IMR-90 (cell line): ENCODE results near the gene SERPINA9. TPM values are rescaled to one million over a fixed set of nuclear protein-coding genes. Genes with fewer than 3 reads are reported as not detected.

ENCODE experiments used
- ATAC-seq: fragments of 200-7000 bp; cut with Tn5 transposase; 2 replicates; pipeline ENCODE4 v1.9.1; 2020; ENCODE audit warnings: low read depth, mild to moderate bottlenecking, moderate library complexity
- BruUV-seq: library from RNA; stranded (reverse); fragments of 400-500 nt; replicated peaks from 2 replicates; lab custom pipeline; 2021; lab: Mats Ljungman, UMichigan
- CTCF ChIA-PET: fragments of 300-600 bp; formaldehyde crosslinking; extraction: SDS; loops from one replicate; lab custom pipeline; 2021; ENCODE audit warnings: antibody characterized with exemption; lab: Yijun Ruan, JAX
- POLR2A ChIA-PET: fragments of 300-600 bp; sonication (Branson Sonifier 250); formaldehyde crosslinking; loops from one replicate; lab custom pipeline; 2022; ENCODE audit warnings: antibody characterized with exemption; ENCODE audit not compliant: unreplicated experiment; lab: Charles Lee
- DNase-seq: peaks from one replicate; pipeline ENCODE4 v3.0.0; 2013
- H2AFZ ChIP-seq: replicated peaks from 2 replicates; pipeline ENCODE3; 2013; ENCODE audit warnings: low read length, mild to moderate bottlenecking; ENCODE audit not compliant: poor library complexity
- H2AK5ac ChIP-seq: 2 replicates; pipeline ENCODE4 v1.6.1; 2013; ENCODE audit warnings: low read depth, low read length, inconsistent platforms
- H2AK9ac ChIP-seq: replicated peaks from 2 replicates; pipeline ENCODE3; 2013; ENCODE audit warnings: mild to moderate bottlenecking, low read depth, low read length, moderate library complexity; ENCODE audit not compliant: poor library complexity
- H2BK120ac ChIP-seq: 2 replicates; pipeline ENCODE4 v1.6.1; 2013; ENCODE audit warnings: low read depth, low read length, inconsistent platforms
- H2BK15ac ChIP-seq: 3 replicates; pipeline ENCODE4 v1.6.1; 2013; ENCODE audit warnings: low read depth, low read length, inconsistent platforms
- H2BK20ac ChIP-seq: 2 replicates; pipeline ENCODE4 v1.6.1; 2013; ENCODE audit warnings: low read depth, mild to moderate bottlenecking, inconsistent platforms, low read length, moderate library complexity
- H2BK5ac ChIP-seq: 2 replicates; pipeline ENCODE4 v1.6.1; 2013; ENCODE audit warnings: mild to moderate bottlenecking, low read depth, low read length, inconsistent platforms; ENCODE audit not compliant: poor library complexity, severe bottlenecking
- H3K14ac ChIP-seq: replicated peaks from 2 replicates; pipeline ENCODE4 v1.6.1; 2013; ENCODE audit warnings: low read depth, low read length, inconsistent platforms
- H3K18ac ChIP-seq: 2 replicates; pipeline ENCODE4 v1.6.1; 2013; ENCODE audit warnings: low read depth, low read length, control low read depth
- H3K23ac ChIP-seq: 2 replicates; pipeline ENCODE4 v1.6.1; 2013; ENCODE audit warnings: low read depth, low read length, inconsistent platforms
- H3K27ac ChIP-seq: 2 replicates; pipeline ENCODE4 v1.5.1; 2013; ENCODE audit warnings: mild to moderate bottlenecking, control low read depth, low read length; ENCODE audit not compliant: insufficient read depth
- H3K27me3 ChIP-seq: 2 replicates; pipeline ENCODE4 v1.6.1; 2013; ENCODE audit warnings: low read length; ENCODE audit not compliant: control insufficient read depth, insufficient read depth
- H3K36me3 ChIP-seq: 2 replicates; pipeline ENCODE4 v1.6.1; 2013; ENCODE audit warnings: low read length, mixed read lengths; ENCODE audit not compliant: control insufficient read depth, insufficient read depth
- H3K4ac ChIP-seq: 2 replicates; pipeline ENCODE4 v1.6.1; 2013; ENCODE audit warnings: low read depth, low read length, inconsistent platforms
- H3K4me1 ChIP-seq: 2 replicates; pipeline ENCODE4 v1.6.1; 2013; ENCODE audit warnings: low read length, mixed read lengths; ENCODE audit not compliant: control insufficient read depth, insufficient read depth
- H3K4me2 ChIP-seq: 2 replicates; pipeline ENCODE4 v1.6.1; 2013; ENCODE audit warnings: low read depth, mild to moderate bottlenecking, control low read depth, low read length, moderate library complexity
- H3K4me3 ChIP-seq: 2 replicates; pipeline ENCODE4 v1.5.1; 2013; ENCODE audit warnings: low read depth, mild to moderate bottlenecking, control low read depth, low read length, moderate library complexity; ENCODE audit not compliant: insufficient read depth
- H3K56ac ChIP-seq: 2 replicates; pipeline ENCODE4 v1.6.1; 2013; ENCODE audit warnings: low read length, inconsistent platforms; ENCODE audit not compliant: insufficient read depth; ENCODE audit errors: extremely low read depth
- H3K79me1 ChIP-seq, 2 experiments: 2 replicates each; pipeline ENCODE4 v1.6.1; 2013; ENCODE audit warnings: low read length in 2 of 2, inconsistent platforms in 1 of 2, low read depth in 1 of 2
- H3K9ac ChIP-seq: 2 replicates; pipeline ENCODE4 v1.6.1; 2013; ENCODE audit warnings: low read depth, low read length, control low read depth
- H3K9me1 ChIP-seq: 2 replicates; pipeline ENCODE4 v1.6.1; 2013; ENCODE audit warnings: low read length, inconsistent platforms; ENCODE audit not compliant: insufficient read depth
- H3K9me3 ChIP-seq: 2 replicates; pipeline ENCODE4 v1.6.1; 2013; ENCODE audit warnings: low read length; ENCODE audit not compliant: control insufficient read depth, insufficient read depth
- H4K20me1 ChIP-seq: 2 replicates; pipeline ENCODE4 v1.6.1; 2013; ENCODE audit warnings: low read length, inconsistent platforms; ENCODE audit not compliant: insufficient read depth
- H4K5ac ChIP-seq: 2 replicates; pipeline ENCODE4 v1.6.1; 2013; ENCODE audit warnings: mild to moderate bottlenecking, low read depth, low read length, control low read depth
- H4K8ac ChIP-seq, 2 experiments: 2 replicates each; pipeline ENCODE4 v1.6.1; 2013; ENCODE audit warnings: low read depth in 2 of 2, low read length in 2 of 2, control low read depth in 1 of 2, inconsistent platforms in 1 of 2
- H4K91ac ChIP-seq: 2 replicates; pipeline ENCODE4 v1.6.1; 2013; ENCODE audit warnings: low read depth, low read length, inconsistent platforms; ENCODE audit not compliant: insufficient read depth
- BHLHE40 ChIP-seq: fragments of 150-350 bp; IDR thresholded peaks from 2 replicates; pipeline ENCODE4 v1.6.1; 2016; ENCODE audit warnings: mild to moderate bottlenecking, low read depth, low read length
- CEBPB ChIP-seq: IDR thresholded peaks from 2 replicates; pipeline ENCODE4 v1.6.1; 2012; ENCODE audit warnings: low read depth, low read length, improper control_type of control experiment
- CHD1 ChIP-seq: IDR thresholded peaks from 2 replicates; pipeline ENCODE4 v1.6.1; 2012; ENCODE audit warnings: low read depth, low read length, improper control_type of control experiment
- CTCF ChIP-seq: conservative IDR thresholded peaks from 2 replicates; pipeline ENCODE4 v1.5.1; 2012; ENCODE audit warnings: mild to moderate bottlenecking, low read depth, low read length, improper control_type of control experiment
- MXI1 ChIP-seq: IDR thresholded peaks from 2 replicates; pipeline ENCODE4 v1.6.1; 2012; ENCODE audit warnings: low read depth, mild to moderate bottlenecking, low read length, moderate library complexity, borderline replicate concordance
- POLR2A ChIP-seq: IDR thresholded peaks from 2 replicates; pipeline ENCODE4 v1.6.1; 2012; ENCODE audit warnings: mild to moderate bottlenecking, low read depth, low read length
- RAD21 ChIP-seq: IDR thresholded peaks from 2 replicates; pipeline ENCODE4 v1.6.1; 2012; ENCODE audit warnings: low read length, improper control_type of control experiment
- RFX5 ChIP-seq: IDR thresholded peaks from 2 replicates; pipeline ENCODE4 v1.8.0; 2012; ENCODE audit warnings: low read depth, mild to moderate bottlenecking, low read length, moderate library complexity
- SMC3 ChIP-seq: fragments of 150-350 bp; IDR thresholded peaks from 2 replicates; pipeline ENCODE4 v1.6.1; 2016; ENCODE audit warnings: low read depth, mild to moderate bottlenecking, antibody characterized with exemption, low read length, moderate library complexity
- USF2 ChIP-seq: fragments of 150-350 bp; IDR thresholded peaks from 2 replicates; pipeline ENCODE4 v1.6.1; 2017; ENCODE audit warnings: mild to moderate bottlenecking, antibody characterized with exemption, low read length, low read depth
- WGBS, 2 experiments: methylation state at CpG; one replicate each; pipeline versions ENCODE4 v1.1.5 to v1.1.7; 2013; ENCODE audit warnings: missing lambda C conversion rate in 2 of 2; ENCODE audit not compliant: insufficient read length in 1 of 2; ENCODE audit errors: extremely low coverage in 2 of 2; 5-methylcytosine and 5-hydroxymethylcytosine counted together
- dilution Hi-C: fragments of 300-500 bp; cut with HindIII; formaldehyde crosslinking; loops from one replicate; pipeline ENCODE4 v1.14.3; 2018; ENCODE audit warnings: low sequenced_read_pairs; ENCODE audit not compliant: unreplicated experiment
- in situ Hi-C: fragments of 300-500 bp; cut with MboI; formaldehyde crosslinking; loops from 3 replicates; pipeline ENCODE4 v1.14.3; 2019; ENCODE audit warnings: low sequenced_read_pairs, inconsistent platforms, mixed read lengths
- intact Hi-C: fragments of 100-400 bp; cut with micrococcal nuclease; formaldehyde crosslinking; loops from 2 replicates; pipeline ENCODE4 v1.10.0; 2022
- polyA plus RNA-seq, 3 experiments: library from polyadenylated mRNA; depleted of rRNA; stranded (reverse); fragments of >200 nt; gene quantifications; 2 replicates each; pipeline ENCODE4 v1.2.3, GENCODE V29; 2012; ENCODE audit warnings: low replicate concordance in 1 of 3
- total RNA-seq: library from RNA; depleted of rRNA; stranded (reverse); fragments of >200 nt; gene quantifications from 2 replicates; pipeline ENCODE4 v1.2.3, GENCODE V29; 2012
- TF ChIP-seq, protein P1 (sequence below): fragments of 150-350 bp; IDR thresholded peaks from 2 replicates; pipeline ENCODE4 v1.6.1; 2016; ENCODE audit warnings: low read depth, mild to moderate bottlenecking, low read length, moderate library complexity, borderline replicate concordance

The SERPINA9 gene
- total and polyA plus RNA-seq, 2 of the 4 experiments (the other 2 are of a cell fraction) = 0.09 to 0.18 TPM

- no peaks in the 10 kb centered on the region for H4K20me1 ChIP-seq
- H3K9me3 ChIP-seq = no peaks in the 10 kb centered on the region
- H3K18ac ChIP-seq = no peak overlapping the region
- no peak for DNase-seq
- H3K56ac ChIP-seq = no peak overlapping the region
- no TSS peak for BruUV-seq
- ChIA-PET CTCF (no interaction called here), POLR2A (no interaction called here)
- H3K23ac ChIP-seq = no peak overlapping the region
- no peak overlapping the region for H2BK120ac ChIP-seq
- H3K9ac ChIP-seq = no peak overlapping the region
- no peak overlapping the region for H2BK15ac ChIP-seq
- intact Hi-C loops = no loop called here
- no peaks in the 10 kb centered on the region for H3K9me1 ChIP-seq
- H3K4ac ChIP-seq = no peak overlapping the region
- H2BK20ac ChIP-seq = no peak overlapping the region
- H3K79me1 ChIP-seq = no peaks in the 10 kb centered on the region
- H2BK5ac ChIP-seq = no peak overlapping the region
- no peaks in the 10 kb centered on the region for H3K36me3 ChIP-seq
- no peak overlapping the region for H4K5ac ChIP-seq
- H2AFZ ChIP-seq = no peak overlapping the region
- no peak overlapping the region for H4K91ac ChIP-seq
- no peak for TF ChIP-seq CHD1
- TF ChIP-seq, protein P1, sequence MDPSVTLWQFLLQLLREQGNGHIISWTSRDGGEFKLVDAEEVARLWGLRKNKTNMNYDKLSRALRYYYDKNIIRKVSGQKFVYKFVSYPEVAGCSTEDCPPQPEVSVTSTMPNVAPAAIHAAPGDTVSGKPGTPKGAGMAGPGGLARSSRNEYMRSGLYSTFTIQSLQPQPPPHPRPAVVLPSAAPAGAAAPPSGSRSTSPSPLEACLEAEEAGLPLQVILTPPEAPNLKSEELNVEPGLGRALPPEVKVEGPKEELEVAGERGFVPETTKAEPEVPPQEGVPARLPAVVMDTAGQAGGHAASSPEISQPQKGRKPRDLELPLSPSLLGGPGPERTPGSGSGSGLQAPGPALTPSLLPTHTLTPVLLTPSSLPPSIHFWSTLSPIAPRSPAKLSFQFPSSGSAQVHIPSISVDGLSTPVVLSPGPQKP = no peak
- no peak for TF ChIP-seq CTCF
- TF ChIP-seq POLR2A = no peak
- no peak for TF ChIP-seq MXI1
- no peak for TF ChIP-seq SMC3
- no peak for TF ChIP-seq BHLHE40
- no peak for TF ChIP-seq RFX5
- TF ChIP-seq USF2 = no peak
- no peak for TF ChIP-seq RAD21
- no peak for TF ChIP-seq CEBPB
- ATAC-seq = no peak
- no peak overlapping the region for H2AK5ac ChIP-seq
- in situ Hi-C loops = no loop called here
- H3K4me2 ChIP-seq = no peak overlapping the region
- dilution Hi-C loops = no loop called here
- H3K14ac ChIP-seq = no peak overlapping the region
- H4K8ac ChIP-seq = no peak overlapping the region
- no peaks in the 10 kb centered on the region for H3K27me3 ChIP-seq
- H3K4me1 ChIP-seq = no peaks in the 10 kb centered on the region
- WGBS, 2 experiments = no CpG with 5 or more reads among the region's 1 CpG
- H3K27ac ChIP-seq = no peak overlapping the region
- no peak overlapping the region for H3K4me3 ChIP-seq
- no peak overlapping the region for H2AK9ac ChIP-seq
Observed at GRCh38 chr14:94458096-94458495, 17.9 kb downstream of the SERPINA9 start.
